ENCODE measurements around the gene CARNS1.

DNA sequence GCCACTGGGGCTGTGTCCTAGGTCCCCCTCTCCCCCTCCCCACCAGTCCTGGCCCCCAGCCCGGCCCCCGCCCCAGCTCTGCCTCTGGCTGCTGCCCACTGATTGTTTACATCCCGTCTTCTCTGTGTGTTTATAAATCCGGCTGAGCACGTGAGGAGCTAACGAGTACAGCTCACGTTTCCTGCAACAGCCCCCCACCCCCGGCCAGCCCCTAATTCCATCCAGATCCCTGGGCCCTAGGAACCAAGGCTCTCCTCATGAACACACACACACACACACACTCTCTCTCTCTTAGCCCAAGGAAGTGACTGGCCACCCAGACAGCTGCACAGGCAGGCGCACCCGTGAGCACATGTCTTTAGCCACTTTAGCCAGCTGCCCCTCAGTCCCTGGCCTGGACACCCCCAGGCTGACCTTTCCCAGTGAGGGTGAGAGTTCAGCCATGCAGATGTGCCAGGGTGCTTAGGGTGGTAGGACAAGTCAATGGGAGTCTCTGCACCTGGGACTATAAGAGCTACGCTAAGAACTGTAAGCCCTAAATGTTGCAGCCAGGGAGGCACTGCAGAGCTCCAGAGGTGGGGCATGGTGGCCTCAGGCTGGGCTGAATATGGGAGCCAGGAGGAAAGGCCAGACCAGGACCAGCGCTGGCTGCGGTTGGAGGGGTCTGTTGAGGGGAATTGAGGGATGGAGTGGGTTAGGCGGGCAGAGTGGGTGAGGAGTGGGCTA, 45.0 kb upstream of the CARNS1 start:
- TF ChIP-seq, protein P1, sequence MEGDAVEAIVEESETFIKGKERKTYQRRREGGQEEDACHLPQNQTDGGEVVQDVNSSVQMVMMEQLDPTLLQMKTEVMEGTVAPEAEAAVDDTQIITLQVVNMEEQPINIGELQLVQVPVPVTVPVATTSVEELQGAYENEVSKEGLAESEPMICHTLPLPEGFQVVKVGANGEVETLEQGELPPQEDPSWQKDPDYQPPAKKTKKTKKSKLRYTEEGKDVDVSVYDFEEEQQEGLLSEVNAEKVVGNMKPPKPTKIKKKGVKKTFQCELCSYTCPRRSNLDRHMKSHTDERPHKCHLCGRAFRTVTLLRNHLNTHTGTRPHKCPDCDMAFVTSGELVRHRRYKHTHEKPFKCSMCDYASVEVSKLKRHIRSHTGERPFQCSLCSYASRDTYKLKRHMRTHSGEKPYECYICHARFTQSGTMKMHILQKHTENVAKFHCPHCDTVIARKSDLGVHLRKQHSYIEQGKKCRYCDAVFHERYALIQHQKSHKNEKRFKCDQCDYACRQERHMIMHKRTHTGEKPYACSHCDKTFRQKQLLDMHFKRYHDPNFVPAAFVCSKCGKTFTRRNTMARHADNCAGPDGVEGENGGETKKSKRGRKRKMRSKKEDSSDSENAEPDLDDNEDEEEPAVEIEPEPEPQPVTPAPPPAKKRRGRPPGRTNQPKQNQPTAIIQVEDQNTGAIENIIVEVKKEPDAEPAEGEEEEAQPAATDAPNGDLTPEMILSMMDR (IDR thresholded peaks at IDR 0.05; ENCODE audit: insufficient read depth, low read depth, low read length): no peak
- no peak for TF ChIP-seq EZH2 (IDR thresholded peaks at IDR 0.05; ENCODE audit: insufficient read depth, low read length)

All from astrocyte (in vitro differentiated cells and primary cell).